Brain microvascular endothelial cell (primary cell): Measurements from ENCODE around the gene CDH2.

Experiments
- DNase-seq: peaks from one replicate; pipeline ENCODE4 v3.0.0-alpha.2; 2020
- H3K27ac ChIP-seq: fragments of 250-450 bp; sonication (Bioruptor Pico); 2 replicates; pipeline ENCODE4 v1.5.1; 2020; ENCODE audit warnings: mild to moderate bottlenecking, moderate library complexity
- H3K27me3 ChIP-seq: fragments of 250-450 bp; sonication (Bioruptor Pico); replicated peaks from 2 replicates; pipeline ENCODE4 v1.5.1; 2020; ENCODE audit warnings: mild to moderate bottlenecking
- H3K36me3 ChIP-seq: fragments of 250-450 bp; sonication (Bioruptor Pico); replicated peaks from 2 replicates; pipeline ENCODE4 v1.5.1; 2020; ENCODE audit warnings: mild to moderate bottlenecking
- H3K4me3 ChIP-seq: 2 replicates; pipeline ENCODE4 v1.5.1; 2011; ENCODE audit warnings: low read depth, mild to moderate bottlenecking, control low read depth, low read length, moderate library complexity
- CTCF ChIP-seq: IDR thresholded peaks from 2 replicates; pipeline ENCODE4 v1.5.1; 2011; ENCODE audit warnings: low read depth, mild to moderate bottlenecking, moderate library complexity, low read length, control low read depth, inconsistent platforms; ENCODE audit errors: missing control alignments
- in situ Hi-C: cut with HindIII; loops from 2 replicates; pipeline ENCODE4 v1.10.0; 2017; ENCODE audit warnings: low sequenced_read_pairs, low pct_ligation_motif_present

Gene CDH2

GRCh38 chr18:27948986-27949385, 227.9 kb downstream of the CDH2 start:
- Histone ChIP-seq H3K36me3 (peaks cover 4% of the 10 kb centered on the region), H3K27ac (no peak overlapping the region), H3K4me3 (no peak overlapping the region), H3K27me3 (no peaks in the 10 kb centered on the region)
- in situ Hi-C loops = no loop called here
- no peak for DNase-seq
- no peak for TF ChIP-seq CTCF

GRCh38 chr18:27942706-27943105, 234.2 kb downstream of the CDH2 start:
- Histone ChIP-seq H3K4me3 (no peak overlapping the region), H3K36me3 (no peaks in the 10 kb centered on the region), H3K27ac (no peak overlapping the region), H3K27me3 (no peaks in the 10 kb centered on the region)
- TF ChIP-seq CTCF = no peak
- peak; percentile 69 for DNase-seq
- in situ Hi-C loops = no loop called here

GRCh38 chr18:27931535-27931934, 245.4 kb downstream of the CDH2 start:
- no peak for TF ChIP-seq CTCF
- in situ Hi-C loops = no loop called here

GRCh38 chr18:27922780-27923179, 254.2 kb downstream of the CDH2 start:
- no peaks in the 10 kb centered on the region for H3K27me3 ChIP-seq
- in situ Hi-C loops = no loop called here
- DNase-seq = no peak
- no peak overlapping the region for H3K4me3 ChIP-seq
- no peaks in the 10 kb centered on the region for H3K36me3 ChIP-seq
- TF ChIP-seq CTCF = no peak
- peak overlapping the region; percentile 62 for H3K27ac ChIP-seq

More at GRCh38 chr18:27931535-27931934, 245.4 kb downstream of the CDH2 start:
- Histone ChIP-seq H3K4me3 (no peak overlapping the region), H3K36me3 (no peaks in the 10 kb centered on the region), H3K27me3 (no peaks in the 10 kb centered on the region), H3K27ac (no peak overlapping the region)
- no peak for DNase-seq

- TF ChIP-seq CTCF = no peak
- peak; percentile 92 for DNase-seq
- Histone ChIP-seq H3K36me3 (no peaks in the 10 kb centered on the region), H3K27ac (peak overlapping the region; percentile 62), H3K4me3 (peak overlapping the region; percentile 28), H3K27me3 (no peaks in the 10 kb centered on the region)
- in situ Hi-C loops = no loop called here
Measured at GRCh38 chr18:27921904-27922751, 254.8 kb downstream of the CDH2 start.

GRCh38 chr18:27921392-27921791, 255.5 kb downstream of the CDH2 start:
- TF ChIP-seq CTCF = no peak
- no peaks in the 10 kb centered on the region for H3K36me3 ChIP-seq
- peak overlapping the region; percentile 62 for H3K27ac ChIP-seq
- H3K4me3 ChIP-seq = no peak overlapping the region
- H3K27me3 ChIP-seq = no peaks in the 10 kb centered on the region
- DNase-seq = no peak
- in situ Hi-C loops = no loop called here
